Measurements from ENCODE around the gene CLDN12. TPM values are rescaled to one million over a fixed set of nuclear protein-coding genes. Genes with fewer than 3 reads are reported as not detected.

The CLDN12 gene
- total RNA-seq, 1 experiment from 2014 or later, result 39.4 TPM

GRCh38 chr7:90390926-90391325 is 12.3 kb upstream of the CLDN12 start (continued):
- no peak for TF ChIP-seq ARID4B (CRISPR knock-in tag; IDR thresholded peaks at IDR 0.05; ENCODE audit: borderline replicate concordance)
- no peak for TF ChIP-seq ESRRA (CRISPR knock-in tag; IDR thresholded peaks at IDR 0.05; ENCODE audit: borderline replicate concordance)
- no peak for TF ChIP-seq ZNF532 (CRISPR knock-in tag; IDR thresholded peaks at IDR 0.05; ENCODE audit: borderline replicate concordance)
- no peak for TF ChIP-seq MYBL2 (CRISPR knock-in tag; IDR thresholded peaks at IDR 0.05)

GRCh38 chr7:90391488-90391887 is 11.8 kb upstream of the CLDN12 start:
- TF ChIP-seq ZNF232 (CRISPR knock-in tag; IDR thresholded peaks at IDR 0.05) (no peak), ZNF138 (CRISPR knock-in tag; conservative IDR thresholded peaks at IDR 0.05) (no peak), ZNF512 (CRISPR knock-in tag; IDR thresholded peaks at IDR 0.05; ENCODE audit: borderline replicate concordance) (no peak), ERG (CRISPR knock-in tag; IDR thresholded peaks at IDR 0.05) (no peak), ZNF219 (CRISPR knock-in tag; IDR thresholded peaks at IDR 0.05; ENCODE audit: borderline replicate concordance) (no peak), KAT7 (CRISPR knock-in tag; IDR thresholded peaks at IDR 0.05; ENCODE audit: borderline replicate concordance) (no peak), SMAD4 (CRISPR knock-in tag; IDR thresholded peaks at IDR 0.05) (no peak), AR (CRISPR knock-in tag; IDR thresholded peaks at IDR 0.05) (no peak), ELF4 (CRISPR knock-in tag; IDR thresholded peaks at IDR 0.05; ENCODE audit: low read depth) (no peak), MLX (CRISPR knock-in tag; IDR thresholded peaks at IDR 0.05) (no peak), NR2C2 (CRISPR knock-in tag; IDR thresholded peaks at IDR 0.05) (no peak), SOX15 (CRISPR knock-in tag; IDR thresholded peaks at IDR 0.05) (no peak), CTCF (IDR thresholded peaks at IDR 0.05) (no peak), ZNF416 (CRISPR knock-in tag; IDR thresholded peaks at IDR 0.05) (no peak)
- DNase-seq (ENCODE audit: low spot score), result no peak
- Mint-ChIP-seq H3K27ac (no peak overlapping the region), H3K4me1 (no peaks in the 10 kb centered on the region), H3K27me3 (ENCODE audit: low read depth) (peaks cover 7% of the 10 kb centered on the region), H3K36me3 (peaks cover 9% of the 10 kb centered on the region), H3K4me3 (no peak overlapping the region), H3K9me3 (peaks cover 27% of the 10 kb centered on the region)
- ChIA-PET CTCF (no interaction called here), POLR2A (no interaction called here)
- ATAC-seq, result no peak

All from WTC11 (cell line).